Measurements from ENCODE around the gene OR1J2.

OR1J2 gene

GRCh38 chr9:122551371-122551770 lies 40.8 kb downstream of the OR1J2 start:
- DNase-seq (ENCODE audit: low spot score) = no peak

GRCh38 chr9:122552812-122553211 lies 42.2 kb downstream of the OR1J2 start, which contains the start of gene OR1N2:
TSS of gene OR1N2 (plus strand) at chr9:122553112. CDS start at chr9:122553212, 100 bp downstream.
- DNase-seq (ENCODE audit: low spot score) = no peak
